Ascending aorta (tissue), 2 donors: ENCODE measurements around the gene NDST1. TPM values are rescaled to one million over a fixed set of nuclear protein-coding genes. Genes with fewer than 3 reads are reported as not detected.

Source experiments
- DNase-seq, 2 donors: peaks; one replicate each; pipeline ENCODE4 v3.0.0-alpha.2; 2019; ENCODE audit warnings: low spot score in 2 of 2
- H3K27ac ChIP-seq, 2 donors: fragments of 200-600 bp; sonication (generic); one replicate each; pipeline ENCODE4 v1.5.1; 2016 to 2017; ENCODE audit warnings: mild to moderate bottlenecking in 1 of 2
- H3K27me3 ChIP-seq: fragments of 200-600 bp; sonication (generic); one replicate; pipeline ENCODE4 v1.5.1; 2017
- H3K36me3 ChIP-seq, 2 donors: fragments of 200-600 bp; sonication (generic); one replicate each; pipeline ENCODE4 v1.5.1; 2016
- H3K4me1 ChIP-seq, 2 donors: fragments of 200-600 bp; sonication (generic); one replicate each; pipeline ENCODE4 v1.5.1; 2016 to 2017; ENCODE audit warnings: mild to moderate bottlenecking in 1 of 2
- H3K4me3 ChIP-seq, 2 donors: fragments of 200-600 bp; sonication (generic); one replicate each; pipeline ENCODE4 v1.5.1; 2016 to 2017; ENCODE audit warnings: mild to moderate bottlenecking in 1 of 2
- H3K9me3 ChIP-seq, 2 donors: fragments of 200-600 bp; sonication (generic); one replicate each; pipeline ENCODE4 v1.5.1; 2016
- CTCF ChIP-seq, 3 experiments: fragments of 200-600 bp in 2 of 3; fragments of 450-650 bp in 1 of 3; sonication (generic) in 2 of 3; IDR thresholded peaks; one replicate each; pipeline ENCODE4 v1.5.1; 2016 to 2019; ENCODE audit warnings: antibody characterized with exemption in 3 of 3, mild to moderate bottlenecking in 1 of 3, moderate library complexity in 1 of 3
- intact Hi-C: fragments of 100-400 bp; cut with DNase I; formaldehyde crosslinking; loops from one replicate; pipeline ENCODE4 v1.15.1; 2023
- total RNA-seq: library from RNA; depleted of rRNA; stranded (reverse); fragments of >200 nt; gene quantifications from one replicate; pipeline ENCODE4 v1.1.0, GENCODE V29; 2016

NDST1 gene
- total RNA-seq, 1 donor from 2014 or later: 71.5 TPM

GRCh38 chr5:150584556-150585335, 76.8 kb downstream of the NDST1 start:
- H3K36me3 ChIP-seq: no peaks in the 10 kb centered on the region
- H3K4me1 ChIP-seq: peaks cover 3 to 12% of the 10 kb centered on the region in 2 donors
- no peak overlapping the region for H3K4me3 ChIP-seq
- H3K27me3 ChIP-seq: no peaks in the 10 kb centered on the region
- H3K9me3 ChIP-seq: no peaks in the 10 kb centered on the region
- intact Hi-C loops: no loop called here
- DNase-seq: peak in 1 of 2 donors; percentile 56
- no peak for TF ChIP-seq CTCF (IDR thresholded peaks at IDR 0.05)
- no peak overlapping the region for H3K27ac ChIP-seq

- peak in 1 of 2 donors; percentile 61 for DNase-seq
- no peaks in the 10 kb centered on the region for H3K36me3 ChIP-seq
- H3K9me3 ChIP-seq: no peaks in the 10 kb centered on the region
- H3K4me3 ChIP-seq: peak overlapping the region in 1 of 2 donors; percentile 22
- no peak for TF ChIP-seq CTCF (IDR thresholded peaks at IDR 0.05)
- no peaks in the 10 kb centered on the region for H3K27me3 ChIP-seq
- intact Hi-C loops: no loop called here
- H3K27ac ChIP-seq: peak overlapping the region in 1 of 2 donors; percentile 35
- H3K4me1 ChIP-seq: peaks cover 13 to 23% of the 10 kb centered on the region in 2 donors
These were observed 77.9 kb downstream of the NDST1 start for GRCh38 chr5:150585781-150586341.

- Histone ChIP-seq H3K4me3 (no peak overlapping the region), H3K27ac (no peak overlapping the region), H3K36me3 (no peaks in the 10 kb centered on the region), H3K9me3 (no peaks in the 10 kb centered on the region), H3K27me3 (no peaks in the 10 kb centered on the region), H3K4me1 (peaks cover 15 to 32% of the 10 kb centered on the region in 2 donors)
- intact Hi-C loops: no loop called here
- no peak for DNase-seq
- TF ChIP-seq CTCF (IDR thresholded peaks at IDR 0.05): no peak
These were observed 79.1 kb downstream of the NDST1 start for GRCh38 chr5:150587016-150587415.

GRCh38 chr5:150587856-150588595, 80.1 kb downstream of the NDST1 start:
- Histone ChIP-seq H3K4me1 (peaks cover 14 to 31% of the 10 kb centered on the region in 2 donors), H3K27ac (peak overlapping the region in 1 of 2 donors; percentile 33), H3K9me3 (no peaks in the 10 kb centered on the region), H3K27me3 (no peaks in the 10 kb centered on the region), H3K36me3 (no peaks in the 10 kb centered on the region), H3K4me3 (no peak overlapping the region)
- intact Hi-C loops: no loop called here
- peak in 1 of 2 donors; percentile 64 for DNase-seq
- TF ChIP-seq CTCF (IDR thresholded peaks at IDR 0.05): no peak

GRCh38 chr5:150588596-150588890, 80.6 kb downstream of the NDST1 start:
- Histone ChIP-seq H3K36me3 (no peaks in the 10 kb centered on the region), H3K27me3 (no peaks in the 10 kb centered on the region), H3K27ac (no peak overlapping the region), H3K4me3 (no peak overlapping the region), H3K4me1 (peaks cover 14 to 36% of the 10 kb centered on the region in 2 donors), H3K9me3 (no peaks in the 10 kb centered on the region)
- TF ChIP-seq CTCF (IDR thresholded peaks at IDR 0.05): no peak
- intact Hi-C loops: no loop called here
- DNase-seq: no peak
